Measurements from ENCODE around the gene GPATCH2.
"Not testable (repeated sequence)": the region's sequence is repeated elsewhere in the genome, so short reads cannot be mapped to it uniquely, and the experiment has no call there.

GPATCH2 gene

GRCh38 chr1:217528271-217528670 lies 102.6 kb downstream of the GPATCH2 start:
- H3K36me3 ChIP-seq (ENCODE audit: control insufficient read depth in 2 of 2, insufficient read depth in 2 of 2, low read length in 2 of 2): no peaks in the 10 kb centered on the region
- H3K4me1 ChIP-seq (ENCODE audit: control insufficient read depth in 2 of 2, insufficient read depth in 2 of 2, low read length in 2 of 2): no peaks in the 10 kb centered on the region
- H3K4me3 ChIP-seq (ENCODE audit: low read length in 2 of 2): no peak overlapping the region
- H3K27ac ChIP-seq (ENCODE audit: low read depth in 2 of 2, low read length in 2 of 2): no peak overlapping the region
- H3K27me3 ChIP-seq (ENCODE audit: control insufficient read depth in 2 of 2, insufficient read depth in 2 of 2, low read length in 2 of 2): no peaks in the 10 kb centered on the region
- H3K9me3 ChIP-seq (ENCODE audit: control insufficient read depth in 2 of 2, low read length in 2 of 2): no peaks in the 10 kb centered on the region
- H3K9ac ChIP-seq (ENCODE audit: low read depth in 1 of 2, low read length in 2 of 2): no peak overlapping the region

- H3K4me3 ChIP-seq (ENCODE audit: low read length in 2 of 2): no peak overlapping the region
- no peaks in the 10 kb centered on the region for H3K36me3 ChIP-seq (ENCODE audit: control insufficient read depth in 2 of 2, insufficient read depth in 2 of 2, low read length in 2 of 2)
- H3K9ac ChIP-seq (ENCODE audit: low read depth in 1 of 2, low read length in 2 of 2): no peak overlapping the region
- H3K9me3 ChIP-seq (ENCODE audit: control insufficient read depth in 2 of 2, low read length in 2 of 2): no peaks in the 10 kb centered on the region
- no peaks in the 10 kb centered on the region for H3K4me1 ChIP-seq (ENCODE audit: control insufficient read depth in 2 of 2, insufficient read depth in 2 of 2, low read length in 2 of 2)
- no peak overlapping the region for H3K27ac ChIP-seq (ENCODE audit: low read depth in 2 of 2, low read length in 2 of 2)
- no peaks in the 10 kb centered on the region for H3K27me3 ChIP-seq (ENCODE audit: control insufficient read depth in 2 of 2, insufficient read depth in 2 of 2, low read length in 2 of 2)
These were observed 103.7 kb downstream of the GPATCH2 start for GRCh38 chr1:217527151-217527550.

GRCh38 chr1:217526636-217527035 lies 104.3 kb downstream of the GPATCH2 start:
- Histone ChIP-seq H3K9ac (ENCODE audit: low read depth in 1 of 2, low read length in 2 of 2) (no peak overlapping the region), H3K4me3 (ENCODE audit: low read length in 2 of 2) (no peak overlapping the region), H3K4me1 (ENCODE audit: control insufficient read depth in 2 of 2, insufficient read depth in 2 of 2, low read length in 2 of 2) (no peaks in the 10 kb centered on the region)

GRCh38 chr1:217525773-217526490 lies 105.0 kb downstream of the GPATCH2 start:
- H3K4me3 ChIP-seq (ENCODE audit: low read length in 2 of 2): no peak overlapping the region
- no peak overlapping the region for H3K9ac ChIP-seq (ENCODE audit: low read depth in 1 of 2, low read length in 2 of 2)
- H3K27me3 ChIP-seq (ENCODE audit: control insufficient read depth in 2 of 2, insufficient read depth in 2 of 2, low read length in 2 of 2): no peaks in the 10 kb centered on the region
- H3K9me3 ChIP-seq (ENCODE audit: control insufficient read depth in 2 of 2, low read length in 2 of 2): no peaks in the 10 kb centered on the region
- no peaks in the 10 kb centered on the region for H3K36me3 ChIP-seq (ENCODE audit: control insufficient read depth in 2 of 2, insufficient read depth in 2 of 2, low read length in 2 of 2)
- H3K4me1 ChIP-seq (ENCODE audit: control insufficient read depth in 2 of 2, insufficient read depth in 2 of 2, low read length in 2 of 2): no peaks in the 10 kb centered on the region
- H3K27ac ChIP-seq (ENCODE audit: low read depth in 2 of 2, low read length in 2 of 2): no peak overlapping the region

More at GRCh38 chr1:217526636-217527035, 104.3 kb downstream of the GPATCH2 start:
- Histone ChIP-seq H3K9me3 (ENCODE audit: control insufficient read depth in 2 of 2, low read length in 2 of 2) (no peaks in the 10 kb centered on the region), H3K36me3 (ENCODE audit: control insufficient read depth in 2 of 2, insufficient read depth in 2 of 2, low read length in 2 of 2) (no peaks in the 10 kb centered on the region), H3K27ac (ENCODE audit: low read depth in 2 of 2, low read length in 2 of 2) (no peak overlapping the region), H3K27me3 (ENCODE audit: control insufficient read depth in 2 of 2, insufficient read depth in 2 of 2, low read length in 2 of 2) (no peaks in the 10 kb centered on the region)

GRCh38 chr1:217524787-217525520 lies 105.9 kb downstream of the GPATCH2 start:
- H3K27me3 ChIP-seq (ENCODE audit: control insufficient read depth in 2 of 2, insufficient read depth in 2 of 2, low read length in 2 of 2): no peaks in the 10 kb centered on the region
- no peak overlapping the region for H3K9ac ChIP-seq (ENCODE audit: low read depth in 1 of 2, low read length in 2 of 2)
- H3K27ac ChIP-seq (ENCODE audit: low read depth in 2 of 2, low read length in 2 of 2): no peak overlapping the region
- no peaks in the 10 kb centered on the region for H3K36me3 ChIP-seq (ENCODE audit: control insufficient read depth in 2 of 2, insufficient read depth in 2 of 2, low read length in 2 of 2)
- no peak overlapping the region for H3K4me3 ChIP-seq (ENCODE audit: low read length in 2 of 2)
- H3K4me1 ChIP-seq (ENCODE audit: control insufficient read depth in 2 of 2, insufficient read depth in 2 of 2, low read length in 2 of 2): no peaks in the 10 kb centered on the region
- no peaks in the 10 kb centered on the region for H3K9me3 ChIP-seq (ENCODE audit: control insufficient read depth in 2 of 2, low read length in 2 of 2)

- H3K36me3 ChIP-seq (ENCODE audit: control insufficient read depth in 2 of 2, insufficient read depth in 2 of 2, low read length in 2 of 2); H3K27me3 ChIP-seq (ENCODE audit: control insufficient read depth in 2 of 2, insufficient read depth in 2 of 2, low read length in 2 of 2): not testable (repeated sequence)
These were observed 107.0 kb downstream of the GPATCH2 start for GRCh38 chr1:217523921-217524320.

GRCh38 chr1:217522277-217522676 lies 108.6 kb downstream of the GPATCH2 start:
- Histone ChIP-seq H3K9me3 (ENCODE audit: control insufficient read depth in 2 of 2, low read length in 2 of 2) (no peaks in the 10 kb centered on the region), H3K9ac (ENCODE audit: low read depth in 1 of 2, low read length in 2 of 2) (no peak overlapping the region), H3K36me3 (ENCODE audit: control insufficient read depth in 2 of 2, insufficient read depth in 2 of 2, low read length in 2 of 2) (no peaks in the 10 kb centered on the region), H3K27ac (ENCODE audit: low read depth in 2 of 2, low read length in 2 of 2) (no peak overlapping the region), H3K4me1 (ENCODE audit: control insufficient read depth in 2 of 2, insufficient read depth in 2 of 2, low read length in 2 of 2) (no peaks in the 10 kb centered on the region), H3K27me3 (ENCODE audit: control insufficient read depth in 2 of 2, insufficient read depth in 2 of 2, low read length in 2 of 2) (no peaks in the 10 kb centered on the region), H3K4me3 (ENCODE audit: low read length in 2 of 2) (no peak overlapping the region)

More at GRCh38 chr1:217523921-217524320, 107.0 kb downstream of the GPATCH2 start:
- H3K9me3 ChIP-seq (ENCODE audit: control insufficient read depth in 2 of 2, low read length in 2 of 2); H3K27ac ChIP-seq (ENCODE audit: low read depth in 2 of 2, low read length in 2 of 2); H3K4me3 ChIP-seq (ENCODE audit: low read length in 2 of 2); H3K4me1 ChIP-seq (ENCODE audit: control insufficient read depth in 2 of 2, insufficient read depth in 2 of 2, low read length in 2 of 2); H3K9ac ChIP-seq (ENCODE audit: low read depth in 1 of 2, low read length in 2 of 2): not testable (repeated sequence)

GRCh38 chr1:217521317-217521716 lies 109.6 kb downstream of the GPATCH2 start:
- no peak overlapping the region for H3K27ac ChIP-seq (ENCODE audit: low read depth in 2 of 2, low read length in 2 of 2)

GRCh38 chr1:217506878-217507277 lies 124.0 kb downstream of the GPATCH2 start:
- Histone ChIP-seq H3K27me3 (ENCODE audit: control insufficient read depth in 2 of 2, insufficient read depth in 2 of 2, low read length in 2 of 2) (no peaks in the 10 kb centered on the region), H3K4me1 (ENCODE audit: control insufficient read depth in 2 of 2, insufficient read depth in 2 of 2, low read length in 2 of 2) (no peaks in the 10 kb centered on the region), H3K4me3 (ENCODE audit: low read length in 2 of 2) (no peak overlapping the region), H3K9me3 (ENCODE audit: control insufficient read depth in 2 of 2, low read length in 2 of 2) (no peaks in the 10 kb centered on the region), H3K27ac (ENCODE audit: low read depth in 2 of 2, low read length in 2 of 2) (no peak overlapping the region), H3K9ac (ENCODE audit: low read depth in 1 of 2, low read length in 2 of 2) (no peak overlapping the region), H3K36me3 (ENCODE audit: control insufficient read depth in 2 of 2, insufficient read depth in 2 of 2, low read length in 2 of 2) (peaks cover 3 to 6% of the 10 kb centered on the region in 2 donors)

More at GRCh38 chr1:217521317-217521716, 109.6 kb downstream of the GPATCH2 start:
- H3K4me1 ChIP-seq (ENCODE audit: control insufficient read depth in 2 of 2, insufficient read depth in 2 of 2, low read length in 2 of 2): no peaks in the 10 kb centered on the region
- no peaks in the 10 kb centered on the region for H3K9me3 ChIP-seq (ENCODE audit: control insufficient read depth in 2 of 2, low read length in 2 of 2)
- H3K27me3 ChIP-seq (ENCODE audit: control insufficient read depth in 2 of 2, insufficient read depth in 2 of 2, low read length in 2 of 2): no peaks in the 10 kb centered on the region
- H3K9ac ChIP-seq (ENCODE audit: low read depth in 1 of 2, low read length in 2 of 2): no peak overlapping the region
- H3K36me3 ChIP-seq (ENCODE audit: control insufficient read depth in 2 of 2, insufficient read depth in 2 of 2, low read length in 2 of 2): no peaks in the 10 kb centered on the region
- H3K4me3 ChIP-seq (ENCODE audit: low read length in 2 of 2): no peak overlapping the region

- H3K36me3 ChIP-seq (ENCODE audit: control insufficient read depth in 2 of 2, insufficient read depth in 2 of 2, low read length in 2 of 2): no peaks in the 10 kb centered on the region
- no peak overlapping the region for H3K9ac ChIP-seq (ENCODE audit: low read depth in 1 of 2, low read length in 2 of 2)
- no peak overlapping the region for H3K27ac ChIP-seq (ENCODE audit: low read depth in 2 of 2, low read length in 2 of 2)
- H3K27me3 ChIP-seq (ENCODE audit: control insufficient read depth in 2 of 2, insufficient read depth in 2 of 2, low read length in 2 of 2): no peaks in the 10 kb centered on the region
- H3K4me1 ChIP-seq (ENCODE audit: control insufficient read depth in 2 of 2, insufficient read depth in 2 of 2, low read length in 2 of 2): no peaks in the 10 kb centered on the region
- H3K9me3 ChIP-seq (ENCODE audit: control insufficient read depth in 2 of 2, low read length in 2 of 2): no peaks in the 10 kb centered on the region
- no peak overlapping the region for H3K4me3 ChIP-seq (ENCODE audit: low read length in 2 of 2)
These were observed 132.7 kb downstream of the GPATCH2 start for GRCh38 chr1:217498209-217498608.

Measured in mucosa of rectum (tissue), 2 donors.